Neural cell (in vitro differentiated cells): ENCODE results near the gene PALD1.

Experiments
- CTCF ChIP-seq: fragments of 450-650 bp; IDR thresholded peaks from 2 replicates; pipeline ENCODE4 v1.5.1; 2014; ENCODE audit warnings: antibody characterized with exemption, mild to moderate bottlenecking, moderate library complexity; ENCODE audit not compliant: poor library complexity, severe bottlenecking
- POLR2AphosphoS5 ChIP-seq: IDR thresholded peaks from 2 replicates; pipeline ENCODE4 v1.6.1; 2012
- REST ChIP-seq: IDR thresholded peaks from 2 replicates; pipeline ENCODE4 v1.6.1; 2012; ENCODE audit warnings: borderline replicate concordance
- TAF1 ChIP-seq: IDR thresholded peaks from 2 replicates; pipeline ENCODE4 v1.6.1; 2012; ENCODE audit warnings: low read depth

GRCh38 chr10:70541736-70542564 is 63.4 kb downstream of the PALD1 start:
- TF ChIP-seq REST: no peak
- TF ChIP-seq CTCF: no peak
- TF ChIP-seq POLR2AphosphoS5: no peak
- TF ChIP-seq TAF1: no peak
